Hepatocyte (in vitro differentiated cells): ENCODE data around the gene MPC1L. TPM values are rescaled to one million over a fixed set of nuclear protein-coding genes. Genes with fewer than 3 reads are reported as not detected.
A peak's percentile ranks its signal among the peaks of the same experiment; 100 is the strongest.

Experiments used
- DNase-seq: peaks from one replicate; pipeline ENCODE4 v3.0.0-alpha.2; 2016; ENCODE audit warnings: low spot score
- H2AFZ ChIP-seq: fragments of 200-600 bp; sonication (generic); 2 replicates; pipeline ENCODE4 v1.6.0; 2016; ENCODE audit warnings: antibody characterized with exemption, mild to moderate bottlenecking
- H3K27ac ChIP-seq: fragments of 200-600 bp; sonication (generic); 2 replicates; pipeline ENCODE4 v1.5.1; 2016; ENCODE audit warnings: mild to moderate bottlenecking
- H3K27me3 ChIP-seq: fragments of 200-600 bp; sonication (generic); 2 replicates; pipeline ENCODE4 v1.6.1; 2016
- H3K36me3 ChIP-seq: fragments of 200-600 bp; sonication (generic); replicated peaks from 2 replicates; pipeline ENCODE4 v1.5.1; 2016; ENCODE audit warnings: low read depth; ENCODE audit not compliant: insufficient read depth
- H3K4me1 ChIP-seq: fragments of 200-600 bp; sonication (generic); 2 replicates; pipeline ENCODE4 v1.5.1; 2016; ENCODE audit warnings: mild to moderate bottlenecking, moderate library complexity; ENCODE audit not compliant: insufficient read depth
- H3K4me2 ChIP-seq: fragments of 200-600 bp; sonication (generic); 2 replicates; pipeline ENCODE4 v1.6.0; 2016
- H3K4me3 ChIP-seq: fragments of 200-600 bp; sonication (generic); 2 replicates; pipeline ENCODE4 v1.5.1; 2016; ENCODE audit warnings: mild to moderate bottlenecking
- H3K79me2 ChIP-seq: fragments of 200-600 bp; sonication (generic); 2 replicates; pipeline ENCODE4 v1.6.0; 2017; ENCODE audit warnings: mild to moderate bottlenecking
- H3K9me2 ChIP-seq: fragments of 200-600 bp; sonication (generic); replicated peaks from 2 replicates; pipeline ENCODE4 v1.6.0; 2017; ENCODE audit warnings: mild to moderate bottlenecking; ENCODE audit not compliant: insufficient read depth
- H3K9me3 ChIP-seq: fragments of 200-600 bp; sonication (generic); 2 replicates; pipeline ENCODE4 v1.5.1; 2016; ENCODE audit warnings: low read depth, mild to moderate bottlenecking
- H4K20me1 ChIP-seq: fragments of 200-600 bp; sonication (generic); 2 replicates; pipeline ENCODE4 v1.6.0; 2016; ENCODE audit warnings: mild to moderate bottlenecking; ENCODE audit not compliant: insufficient read depth, poor library complexity, severe bottlenecking
- CTCF ChIP-seq: fragments of 200-600 bp; sonication (generic); IDR thresholded peaks from 2 replicates; pipeline ENCODE4 v1.5.1; 2016; ENCODE audit warnings: antibody characterized with exemption, mild to moderate bottlenecking; ENCODE audit not compliant: poor library complexity
- EZH2 ChIP-seq: fragments of 200-600 bp; sonication (generic); IDR thresholded peaks from 2 replicates; pipeline ENCODE4 v1.6.1; 2016; ENCODE audit warnings: antibody characterized with exemption, mild to moderate bottlenecking, borderline replicate concordance
- EZH2phosphoT487 ChIP-seq: fragments of 200-600 bp; sonication (generic); IDR thresholded peaks from one replicate; pipeline ENCODE4 v1.6.1; 2018; ENCODE audit warnings: antibody characterized with exemption, mild to moderate bottlenecking, low read depth, moderate library complexity; ENCODE audit not compliant: unreplicated experiment, severe bottlenecking
- WGBS: methylation state at CpG from one replicate; pipeline ENCODE4 v1.1.6; 2016; ENCODE audit warnings: low lambda C conversion rate; ENCODE audit errors: missing lambda C conversion rate; 5-methylcytosine and 5-hydroxymethylcytosine counted together
- polyA plus RNA-seq: library from polyadenylated mRNA; unstranded; fragments of >200 nt; fragmentation: Nextera tagmentation; extraction: Ambion mirVana; gene quantifications from 2 replicates; pipeline ENCODE4 v1.2.1, GENCODE V29; 2016
- total RNA-seq: library from RNA; depleted of rRNA; stranded (reverse); fragments of >200 nt; gene quantifications from 2 replicates; pipeline ENCODE4 v1.2.3, GENCODE V29; 2014

MPC1L gene
- total and polyA plus RNA-seq, 2 experiments from 2014 or later, result not detected

- Histone ChIP-seq H3K27ac (peak within 1 kb of the TSS; percentile 85), H3K9me3 (no peaks in the 10 kb centered on the region), H4K20me1 (no peaks in the 10 kb centered on the region), H2AFZ (peak within 1 kb of the TSS; percentile 78), H3K36me3 (no peaks in the 10 kb centered on the region), H3K4me3 (peak within 1 kb of the TSS; percentile 50), H3K27me3 (no peaks in the 10 kb centered on the region), H3K79me2 (peaks cover 30% of the 10 kb centered on the region), H3K9me2 (no peaks in the 10 kb centered on the region), H3K4me1 (peaks cover 4% of the 10 kb centered on the region), H3K4me2 (peak within 1 kb of the TSS; percentile 81)
- DNase-seq, result peak; percentile 94
- 61% methylated on average over 64 of the region's 66 CpGs for WGBS
- TF ChIP-seq CTCF, result no peak
- no peak for TF ChIP-seq EZH2phosphoT487
- TF ChIP-seq EZH2, result no peak
Measured at GRCh38 chrX:40647307-40648197, 24.3 kb downstream of the MPC1L start, which contains the start of gene CXorf38. Gene CXorf38, minus strand, starts transcription at chrX:40647561. Its CDS starts 41 bp downstream, at chrX:40647520.

- peak; percentile 88 for DNase-seq
- no peaks in the 10 kb centered on the region for H3K9me3 ChIP-seq
- H3K79me2 ChIP-seq, result no peaks in the 10 kb centered on the region
Measured at GRCh38 chrX:40651620-40652223, 28.5 kb downstream of the MPC1L start.

GRCh38 chrX:40652664-40653063, 29.4 kb downstream of the MPC1L start:
- no peak for TF ChIP-seq EZH2phosphoT487
- TF ChIP-seq CTCF, result no peak
- no peak for TF ChIP-seq EZH2
- Histone ChIP-seq H3K36me3 (no peaks in the 10 kb centered on the region), H3K79me2 (no peaks in the 10 kb centered on the region), H3K4me1 (peaks cover 4% of the 10 kb centered on the region), H3K9me3 (no peaks in the 10 kb centered on the region), H3K4me2 (no peak overlapping the region), H4K20me1 (no peaks in the 10 kb centered on the region), H3K9me2 (no peaks in the 10 kb centered on the region), H2AFZ (no peak overlapping the region), H3K4me3 (no peak overlapping the region), H3K27me3 (no peaks in the 10 kb centered on the region), H3K27ac (no peak overlapping the region)
- no peak for DNase-seq
- 93% methylated on average over 1 of the region's 1 CpG for WGBS

More at GRCh38 chrX:40651620-40652223, 28.5 kb downstream of the MPC1L start:
- Histone ChIP-seq H3K36me3 (no peaks in the 10 kb centered on the region), H4K20me1 (no peaks in the 10 kb centered on the region), H3K4me2 (no peak overlapping the region), H3K4me1 (peaks cover 4% of the 10 kb centered on the region), H3K4me3 (no peak overlapping the region), H3K9me2 (no peaks in the 10 kb centered on the region), H3K27ac (no peak overlapping the region), H3K27me3 (no peaks in the 10 kb centered on the region), H2AFZ (no peak overlapping the region)
- peak; percentile 81 for TF ChIP-seq CTCF
- no peak for TF ChIP-seq EZH2phosphoT487
- no peak for TF ChIP-seq EZH2
- 9% methylated on average over 3 of the region's 3 CpGs for WGBS
